ENCODE measurements around the gene GALNTL6. TPM values are rescaled to one million over a fixed set of nuclear protein-coding genes. Genes with fewer than 3 reads are reported as not detected.

Gene GALNTL6
- total and polyA plus RNA-seq, 2 experiments from 2014 or later = not detected

- H3K9me3 ChIP-seq (ENCODE audit: low read depth) = no peaks in the 10 kb centered on the region
- H3K9ac ChIP-seq = no peak overlapping the region
- H3K4me2 ChIP-seq (ENCODE audit: unreplicated experiment) = no peak overlapping the region
- H2AFZ ChIP-seq = no peak overlapping the region
- no peaks in the 10 kb centered on the region for H4K20me1 ChIP-seq (ENCODE audit: insufficient read depth)
- H3K4me3 ChIP-seq = no peak overlapping the region
- no peaks in the 10 kb centered on the region for H3K9me2 ChIP-seq (ENCODE audit: insufficient read depth)
- no peak overlapping the region for H3K27ac ChIP-seq
- DNase-seq = no peak
- no peaks in the 10 kb centered on the region for H3K79me2 ChIP-seq (ENCODE audit: insufficient read depth)
- 0 to 3% methylated on average over 1 of the region's 1 CpG for WGBS, 2 experiments (ENCODE audit: low coverage in 1 of 2, low lambda C conversion rate in 2 of 2, missing lambda C conversion rate in 2 of 2)
- H3K27me3 ChIP-seq (replicated peaks; ENCODE audit: insufficient read depth) = peaks cover 8% of the 10 kb centered on the region
- in situ Hi-C loops (cut with MboI) = no loop called here
- no peaks in the 10 kb centered on the region for H3K36me3 ChIP-seq (ENCODE audit: low read depth)
- H3F3A ChIP-seq (ENCODE audit: insufficient read depth) = no peaks in the 10 kb centered on the region
- TF ChIP-seq EZH2 (IDR thresholded peaks at IDR 0.05; ENCODE audit: insufficient read depth, poor library complexity, severe bottlenecking) (no peak), EZH2phosphoT487 (IDR thresholded peaks at IDR 0.05; ENCODE audit: insufficient read depth, low read depth) (no peak)
- no peaks in the 10 kb centered on the region for H3K4me1 ChIP-seq (ENCODE audit: insufficient read depth)
Measured at GRCh38 chr4:173045571-173045970, 1232.4 kb downstream of the GALNTL6 start.

GRCh38 chr4:173046144-173046543, 1232.9 kb downstream of the GALNTL6 start:
- no peaks in the 10 kb centered on the region for H3F3A ChIP-seq (ENCODE audit: insufficient read depth)
- H3K27me3 ChIP-seq (replicated peaks; ENCODE audit: insufficient read depth) = peaks cover 6% of the 10 kb centered on the region; the same call in 1 of the 2 replicates
- H3K4me3 ChIP-seq = no peak overlapping the region
- no peaks in the 10 kb centered on the region for H3K9me2 ChIP-seq (ENCODE audit: insufficient read depth)
- no peaks in the 10 kb centered on the region for H4K20me1 ChIP-seq (ENCODE audit: insufficient read depth)
- no peak overlapping the region for H3K27ac ChIP-seq
- H3K79me2 ChIP-seq (ENCODE audit: insufficient read depth) = no peaks in the 10 kb centered on the region
- no peaks in the 10 kb centered on the region for H3K9me3 ChIP-seq (ENCODE audit: low read depth)
- H3K36me3 ChIP-seq (ENCODE audit: low read depth) = no peaks in the 10 kb centered on the region
- H2AFZ ChIP-seq = no peak overlapping the region
- no peak overlapping the region for H3K9ac ChIP-seq
- H3K4me1 ChIP-seq (ENCODE audit: insufficient read depth) = no peaks in the 10 kb centered on the region
- no peak for DNase-seq
- H3K4me2 ChIP-seq (ENCODE audit: unreplicated experiment) = no peak overlapping the region
- TF ChIP-seq EZH2phosphoT487 (IDR thresholded peaks at IDR 0.05; ENCODE audit: insufficient read depth, low read depth) (no peak), EZH2 (IDR thresholded peaks at IDR 0.05; ENCODE audit: insufficient read depth, poor library complexity, severe bottlenecking) (no peak)
- in situ Hi-C loops (cut with MboI) = no loop called here
- WGBS, 2 experiments (ENCODE audit: low coverage in 1 of 2, low lambda C conversion rate in 2 of 2, missing lambda C conversion rate in 2 of 2) = 73 to 76% methylated on average over 2 of the region's 2 CpGs

GRCh38 chr4:173046818-173047217, 1233.6 kb downstream of the GALNTL6 start:
- Histone ChIP-seq H3K4me2 (ENCODE audit: unreplicated experiment) (no peak overlapping the region), H3K36me3 (ENCODE audit: low read depth) (no peaks in the 10 kb centered on the region), H2AFZ (no peak overlapping the region), H3K27me3 (replicated peaks; ENCODE audit: insufficient read depth) (peaks cover 6% of the 10 kb centered on the region; the same call in 1 of the 2 replicates), H3K27ac (no peak overlapping the region), H3K4me3 (no peak overlapping the region), H3K9me3 (ENCODE audit: low read depth) (no peaks in the 10 kb centered on the region), H3K4me1 (ENCODE audit: insufficient read depth) (no peaks in the 10 kb centered on the region), H3K9me2 (ENCODE audit: insufficient read depth) (no peaks in the 10 kb centered on the region), H4K20me1 (ENCODE audit: insufficient read depth) (no peaks in the 10 kb centered on the region), H3K9ac (no peak overlapping the region), H3K79me2 (ENCODE audit: insufficient read depth) (no peaks in the 10 kb centered on the region), H3F3A (ENCODE audit: insufficient read depth) (no peaks in the 10 kb centered on the region)
- DNase-seq = no peak
- 46 to 50% methylated on average over 5 of the region's 5 CpGs for WGBS, 2 experiments (ENCODE audit: low coverage in 1 of 2, low lambda C conversion rate in 2 of 2, missing lambda C conversion rate in 2 of 2)
- in situ Hi-C loops (cut with MboI) = no loop called here
- TF ChIP-seq EZH2 (IDR thresholded peaks at IDR 0.05; ENCODE audit: insufficient read depth, poor library complexity, severe bottlenecking) = no peak
- no peak for TF ChIP-seq EZH2phosphoT487 (IDR thresholded peaks at IDR 0.05; ENCODE audit: insufficient read depth, low read depth)

GRCh38 chr4:173051232-173051631, 1238.0 kb downstream of the GALNTL6 start:
- H3K9ac ChIP-seq = no peak overlapping the region
- no peaks in the 10 kb centered on the region for H3K4me1 ChIP-seq (ENCODE audit: insufficient read depth)
- H3K36me3 ChIP-seq (ENCODE audit: low read depth) = no peaks in the 10 kb centered on the region
- H2AFZ ChIP-seq = no peak overlapping the region
- no peaks in the 10 kb centered on the region for H3K9me3 ChIP-seq (ENCODE audit: low read depth)
- in situ Hi-C loops (cut with MboI) = no loop called here
- H3K79me2 ChIP-seq (ENCODE audit: insufficient read depth) = no peaks in the 10 kb centered on the region
- H3K27me3 ChIP-seq (replicated peaks; ENCODE audit: insufficient read depth) = peaks cover 13% of the 10 kb centered on the region; the same call in 1 of the 2 replicates
- WGBS, 2 experiments (ENCODE audit: low coverage in 1 of 2, low lambda C conversion rate in 2 of 2, missing lambda C conversion rate in 2 of 2) = 86 to 94% methylated on average over 2 of the region's 2 CpGs
- no peak overlapping the region for H3K4me3 ChIP-seq
- DNase-seq = no peak
- TF ChIP-seq EZH2 (IDR thresholded peaks at IDR 0.05; ENCODE audit: insufficient read depth, poor library complexity, severe bottlenecking) (no peak), EZH2phosphoT487 (IDR thresholded peaks at IDR 0.05; ENCODE audit: insufficient read depth, low read depth) (no peak)
- H4K20me1 ChIP-seq (ENCODE audit: insufficient read depth) = no peaks in the 10 kb centered on the region
- H3K27ac ChIP-seq = no peak overlapping the region
- H3F3A ChIP-seq (ENCODE audit: insufficient read depth) = no peaks in the 10 kb centered on the region
- H3K4me2 ChIP-seq (ENCODE audit: unreplicated experiment) = no peak overlapping the region
- no peaks in the 10 kb centered on the region for H3K9me2 ChIP-seq (ENCODE audit: insufficient read depth)

- Histone ChIP-seq H2AFZ (no peak overlapping the region), H3K27me3 (replicated peaks; ENCODE audit: insufficient read depth) (peaks cover 13% of the 10 kb centered on the region; the same call in 1 of the 2 replicates), H3K27ac (no peak overlapping the region), H4K20me1 (ENCODE audit: insufficient read depth) (no peaks in the 10 kb centered on the region), H3K4me2 (ENCODE audit: unreplicated experiment) (no peak overlapping the region), H3K9me2 (ENCODE audit: insufficient read depth) (no peaks in the 10 kb centered on the region), H3K4me3 (no peak overlapping the region), H3K79me2 (ENCODE audit: insufficient read depth) (no peaks in the 10 kb centered on the region), H3K4me1 (ENCODE audit: insufficient read depth) (no peaks in the 10 kb centered on the region), H3K9ac (no peak overlapping the region), H3F3A (ENCODE audit: insufficient read depth) (no peaks in the 10 kb centered on the region), H3K9me3 (ENCODE audit: low read depth) (no peaks in the 10 kb centered on the region), H3K36me3 (ENCODE audit: low read depth) (no peaks in the 10 kb centered on the region)
- no peak for TF ChIP-seq EZH2 (IDR thresholded peaks at IDR 0.05; ENCODE audit: insufficient read depth, poor library complexity, severe bottlenecking)
- no peak for TF ChIP-seq EZH2phosphoT487 (IDR thresholded peaks at IDR 0.05; ENCODE audit: insufficient read depth, low read depth)
- no peak for DNase-seq
- WGBS, 2 experiments (ENCODE audit: low coverage in 1 of 2, low lambda C conversion rate in 2 of 2, missing lambda C conversion rate in 2 of 2) = 27 to 28% methylated on average over 9 of the region's 9 CpGs
- in situ Hi-C loops (cut with MboI) = no loop called here
Measured at GRCh38 chr4:173051716-173052115, 1238.5 kb downstream of the GALNTL6 start.
